B cell (primary cell): Measurements from ENCODE around the gene TMEM255B. TPM values are rescaled to one million over a fixed set of nuclear protein-coding genes. Genes with fewer than 3 reads are reported as not detected.

Experiments used
- ATAC-seq: fragments of 200-7000 bp; cut with Tn5 transposase; one replicate; pipeline ENCODE4 v1.10.0; 2021; ENCODE audit warnings: low read depth, mild to moderate bottlenecking, moderate number of reproducible peaks, moderate library complexity
- CTCF ChIA-PET: fragments of 350-600 bp; sonication (Branson Sonifier 250); formaldehyde crosslinking; loops from one replicate; lab custom pipeline; 2021; ENCODE audit warnings: antibody characterized with exemption, inconsistent platforms; lab: Charles Lee
- POLR2A ChIA-PET: fragments of 350-600 bp; sonication (Branson Sonifier 250); formaldehyde crosslinking; loops from one replicate; lab custom pipeline; 2021; ENCODE audit warnings: antibody characterized with exemption; lab: Charles Lee
- DNase-seq: peaks from one replicate; pipeline ENCODE4 v3.0.0; 2013
- H2AFZ ChIP-seq: 2 replicates; pipeline ENCODE4 v1.6.1; 2012; ENCODE audit warnings: mild to moderate bottlenecking, low read depth, low read length; ENCODE audit not compliant: insufficient read depth, poor library complexity, severe bottlenecking
- H3K27ac ChIP-seq, 2 donors: 1 replicate in 1 of 2; 2 replicates in 1 of 2; pipeline ENCODE4 v1.5.1; 2012 to 2013; ENCODE audit warnings: low read length in 2 of 2, mild to moderate bottlenecking in 2 of 2, moderate library complexity in 1 of 2
- H3K27me3 ChIP-seq, 4 experiments: fragments of 200-600 bp in 1 of 4; sonication (generic) in 1 of 4; replicated peaks in 1 of 4; 1 replicate in 2 of 4; 2 replicates in 2 of 4; pipeline versions ENCODE4 v1.6.1 to v1.7.0; 2013 to 2016; ENCODE audit warnings: low read length in 3 of 4, mild to moderate bottlenecking in 2 of 4, mixed read lengths in 1 of 4, moderate library complexity in 1 of 4; ENCODE audit not compliant: insufficient read depth in 4 of 4, control insufficient read depth in 3 of 4; ENCODE audit errors: control extremely low read depth in 1 of 4
- H3K36me3 ChIP-seq, 2 experiments: replicated peaks in 1 of 2; 1 replicate in 1 of 2; 2 replicates in 1 of 2; pipeline versions ENCODE4 v1.6.1 to v1.7.1; 2013; ENCODE audit warnings: low read length in 1 of 2; ENCODE audit not compliant: insufficient read depth in 2 of 2, control insufficient read depth in 1 of 2; ENCODE audit errors: control extremely low read depth in 1 of 2, extremely low read depth in 1 of 2
- H3K4me1 ChIP-seq, 2 donors: fragments of 200-600 bp in 1 of 2; sonication (generic) in 1 of 2; 1 replicate in 1 of 2; 2 replicates in 1 of 2; pipeline versions ENCODE4 v1.5.1 to v1.6.1; 2013 to 2017; ENCODE audit warnings: low read length in 2 of 2; ENCODE audit not compliant: control insufficient read depth in 2 of 2, insufficient read depth in 2 of 2
- H3K4me2 ChIP-seq: replicated peaks from 2 replicates; pipeline ENCODE3; 2012; ENCODE audit warnings: mild to moderate bottlenecking, low read depth, low read length; ENCODE audit not compliant: poor library complexity, severe bottlenecking
- H3K4me3 ChIP-seq, 5 experiments: fragments of 200-600 bp in 1 of 5; sonication (generic) in 1 of 5; 1 replicate in 3 of 5; 2 replicates in 2 of 5; pipeline versions ENCODE4 v1.5.1 to v1.7.0; 2011 to 2016; ENCODE audit warnings: low read length in 4 of 5, mild to moderate bottlenecking in 4 of 5, low read depth in 2 of 5, control low read depth in 1 of 5, moderate library complexity in 1 of 5; ENCODE audit not compliant: insufficient read depth in 1 of 5; ENCODE audit errors: control extremely low read depth in 1 of 5, extremely low read depth in 1 of 5
- H3K79me2 ChIP-seq: fragments of 200-600 bp; sonication (generic); one replicate; pipeline ENCODE4 v1.6.0; 2016; ENCODE audit warnings: low read length; ENCODE audit not compliant: control insufficient read depth, insufficient read depth
- H3K9ac ChIP-seq: fragments of 200-600 bp; sonication (generic); 2 replicates; pipeline ENCODE4 v1.6.1; 2017; ENCODE audit warnings: mild to moderate bottlenecking, low read length, moderate library complexity
- H3K9me3 ChIP-seq, 3 donors: one replicate each; pipeline versions ENCODE4 v1.6.1 to v1.7.1; 2013; ENCODE audit warnings: low read length in 2 of 3; ENCODE audit not compliant: control insufficient read depth in 2 of 3, insufficient read depth in 1 of 3; ENCODE audit errors: control extremely low read depth in 1 of 3
- H4K20me1 ChIP-seq: 2 replicates; pipeline ENCODE4 v1.6.0; 2012; ENCODE audit warnings: mild to moderate bottlenecking, low read length; ENCODE audit not compliant: insufficient read depth, control insufficient read depth, poor library complexity, severe bottlenecking
- H3K27ac Mint-ChIP-seq: one replicate; pipeline ENCODE4 v1.8.0; 2021; ENCODE audit warnings: mixed read lengths
- H3K27me3 Mint-ChIP-seq: one replicate; pipeline ENCODE4 v1.8.0; 2021; ENCODE audit warnings: mixed read lengths
- H3K4me1 Mint-ChIP-seq: one replicate; pipeline ENCODE4 v1.8.0; 2021; ENCODE audit warnings: mixed read lengths
- H3K4me3 Mint-ChIP-seq: one replicate; pipeline ENCODE4 v1.8.0; 2021; ENCODE audit warnings: mixed read lengths
- H3K9me3 Mint-ChIP-seq: one replicate; pipeline ENCODE4 v1.8.0; 2022; ENCODE audit warnings: mixed read lengths; ENCODE audit not compliant: insufficient read depth
- CTCF ChIP-seq: fragments of 200-600 bp; IDR thresholded peaks from one replicate; pipeline ENCODE4 v1.8.0; 2022; ENCODE audit warnings: antibody characterized with exemption, mild to moderate bottlenecking
- EZH2 ChIP-seq: IDR thresholded peaks from 2 replicates; pipeline ENCODE4 v1.6.1; 2012; ENCODE audit warnings: borderline replicate concordance, low read depth, mild to moderate bottlenecking, moderate library complexity, low read length; ENCODE audit not compliant: insufficient read depth, poor library complexity, severe bottlenecking
- WGBS: methylation state at CpG from one replicate; pipeline ENCODE4 v1.1.5; 2013; ENCODE audit warnings: missing lambda C conversion rate; ENCODE audit not compliant: insufficient coverage; 5-methylcytosine and 5-hydroxymethylcytosine counted together
- intact Hi-C: fragments of 100-400 bp; cut with micrococcal nuclease; formaldehyde crosslinking; loops from one replicate; pipeline ENCODE4 v1.10.0; 2022
- polyA plus RNA-seq: library from polyadenylated mRNA; depleted of rRNA; stranded (reverse); fragments of >200 nt; gene quantifications from 2 replicates; pipeline ENCODE4 v1.2.3, GENCODE V29; 2012
- total RNA-seq, 2 donors: library from RNA; stranded (reverse); fragments of 120-200 nt in 1 of 2; gene quantifications; 1 replicate in 1 of 2; 2 replicates in 1 of 2; pipeline versions ENCODE4 v1.2.3 to v1.2.4, GENCODE V29; 2013 to 2022

Gene TMEM255B
- total and polyA plus RNA-seq, 2 donors (not counting 1 experiment from before 2014, with no cell fraction given), result 2.1 to 8.2 TPM

- Histone ChIP-seq H3K9me3 (peaks cover 0 to 16% (median 0%) of the 10 kb centered on the region in 3 donors), H3K27ac (no peak overlapping the region), H3K79me2 (no peaks in the 10 kb centered on the region), H4K20me1 (no peaks in the 10 kb centered on the region), H3K9ac (no peak overlapping the region), H3K4me2 (peak overlapping the region; percentile 51), H3K27me3 (peaks cover 0 to 45% (median 17%) of the 10 kb centered on the region in 4 experiments), H3K4me3 (peak overlapping the region in 2 of 5 experiments; percentile 3 to 22), H2AFZ (no peak overlapping the region), H3K4me1 (peaks cover 17 to 18% of the 10 kb centered on the region in 2 donors), H3K36me3 (no peaks in the 10 kb centered on the region)
- Mint-ChIP-seq H3K9me3 (no peaks in the 10 kb centered on the region), H3K4me1 (peaks cover 11% of the 10 kb centered on the region), H3K27me3 (peaks cover 17% of the 10 kb centered on the region), H3K4me3 (no peak overlapping the region), H3K27ac (no peak overlapping the region)
- CTCF ChIA-PET, result no interaction called here
- ATAC-seq (peak; percentile 65), DNase-seq (peak; percentile 46)
- no peak for TF ChIP-seq EZH2
- TF ChIP-seq CTCF, result no peak
- POLR2A ChIA-PET, result no interaction called here
- WGBS, result 29% methylated on average over 14 of the region's 15 CpGs
- intact Hi-C loops, result no loop called here
Measured at GRCh38 chr13:113742000-113742441, 17.0 kb upstream of the TMEM255B start.

GRCh38 chr13:113742445-113743120, 16.4 kb upstream of the TMEM255B start:
- no peak overlapping the region for H2AFZ ChIP-seq
- peaks cover 11% of the 10 kb centered on the region for H3K4me1 Mint-ChIP-seq
- CTCF ChIA-PET, result interaction anchor here (1.3 kb wide), 1 partner anchor 16 kb away, joined by 6 read pairs; the partner anchor contains the start of gene TMEM255B
- TF ChIP-seq CTCF (no peak), EZH2 (no peak)
- POLR2A ChIA-PET, result no interaction called here
- H3K9me3 ChIP-seq, result peaks cover 0 to 16% (median 0%) of the 10 kb centered on the region in 3 donors
- DNase-seq (no peak), ATAC-seq (no peak)
- H3K27me3 ChIP-seq, result peaks cover 0 to 45% (median 17%) of the 10 kb centered on the region in 4 experiments
- no peaks in the 10 kb centered on the region for H3K79me2 ChIP-seq
- 66% methylated on average over 17 of the region's 21 CpGs for WGBS
- H3K4me3 ChIP-seq, result peak overlapping the region in 1 of 5 experiments; percentile 22
- H3K36me3 ChIP-seq, result no peaks in the 10 kb centered on the region
- H3K9ac ChIP-seq, result no peak overlapping the region
- H4K20me1 ChIP-seq, result no peaks in the 10 kb centered on the region
- H3K27me3 Mint-ChIP-seq, result peaks cover 17% of the 10 kb centered on the region
- peaks cover 17 to 18% of the 10 kb centered on the region in 2 donors for H3K4me1 ChIP-seq
- H3K4me2 ChIP-seq, result peak overlapping the region; percentile 51
- no peaks in the 10 kb centered on the region for H3K9me3 Mint-ChIP-seq
- no peak overlapping the region for H3K27ac Mint-ChIP-seq
- intact Hi-C loops, result no loop called here
- no peak overlapping the region for H3K27ac ChIP-seq
- no peak overlapping the region for H3K4me3 Mint-ChIP-seq
